HepG2 (cell line): ENCODE data around the gene ACTG2.

ENCODE experiments used
- RFX5 ChIP-seq: IDR thresholded peaks from 2 replicates; pipeline ENCODE4 v1.6.1; 2011; ENCODE audit warnings: low read depth, low read length, improper control_type of control experiment
- ZBTB7A ChIP-seq: sonication (generic); formaldehyde crosslinking; IDR thresholded peaks from 2 replicates; pipeline ENCODE4 v1.8.0; 2022; ENCODE audit warnings: mild to moderate bottlenecking, missing genetic modification reagents
- ZKSCAN8 ChIP-seq: IDR thresholded peaks from 2 replicates; pipeline ENCODE4 v1.6.1; 2016; ENCODE audit warnings: borderline replicate concordance, missing genetic modification reagents, missing compliant biosample characterization
- ZNF326 ChIP-seq: sonication (generic); formaldehyde crosslinking; IDR thresholded peaks from 2 replicates; pipeline ENCODE4 v1.4.0; 2020; ENCODE audit warnings: missing genetic modification reagents, borderline replicate concordance
- ZNF761 ChIP-seq: sonication (generic); formaldehyde crosslinking; conservative IDR thresholded peaks from 2 replicates; pipeline ENCODE4 v1.4.0; 2020; ENCODE audit warnings: mild to moderate bottlenecking, missing genetic modification reagents
- TF ChIP-seq, protein P1 (sequence below): sonication (generic); formaldehyde crosslinking; IDR thresholded peaks from 2 replicates; pipeline ENCODE4 v1.4.0; 2020; ENCODE audit warnings: missing genetic modification reagents

DNA sequence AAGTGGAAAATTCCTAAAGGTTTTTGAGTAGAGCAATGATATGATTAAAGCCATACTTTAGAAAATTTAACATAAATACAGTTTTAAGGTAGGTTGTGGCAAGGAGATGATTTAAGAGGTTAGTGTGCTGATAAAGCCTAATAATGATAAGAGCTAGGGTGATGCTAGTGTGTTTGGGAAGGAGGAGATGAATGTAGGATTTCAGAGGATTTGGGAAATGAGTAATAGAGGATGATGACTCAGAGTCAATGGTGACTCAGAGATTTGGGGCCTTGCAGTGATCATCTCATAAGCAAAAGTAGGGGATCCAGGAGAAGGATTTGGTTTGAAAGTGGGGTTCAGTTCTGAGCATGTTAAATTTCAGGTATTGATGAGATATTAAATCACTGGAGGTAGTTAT is 40.8 kb upstream of the ACTG2 start:
- TF ChIP-seq ZBTB7A (CRISPR knock-in tag): no peak
- TF ChIP-seq ZKSCAN8 (CRISPR knock-in tag): no peak
- TF ChIP-seq RFX5: no peak
- no peak for TF ChIP-seq ZNF326 (CRISPR knock-in tag)
- TF ChIP-seq, protein P1, sequence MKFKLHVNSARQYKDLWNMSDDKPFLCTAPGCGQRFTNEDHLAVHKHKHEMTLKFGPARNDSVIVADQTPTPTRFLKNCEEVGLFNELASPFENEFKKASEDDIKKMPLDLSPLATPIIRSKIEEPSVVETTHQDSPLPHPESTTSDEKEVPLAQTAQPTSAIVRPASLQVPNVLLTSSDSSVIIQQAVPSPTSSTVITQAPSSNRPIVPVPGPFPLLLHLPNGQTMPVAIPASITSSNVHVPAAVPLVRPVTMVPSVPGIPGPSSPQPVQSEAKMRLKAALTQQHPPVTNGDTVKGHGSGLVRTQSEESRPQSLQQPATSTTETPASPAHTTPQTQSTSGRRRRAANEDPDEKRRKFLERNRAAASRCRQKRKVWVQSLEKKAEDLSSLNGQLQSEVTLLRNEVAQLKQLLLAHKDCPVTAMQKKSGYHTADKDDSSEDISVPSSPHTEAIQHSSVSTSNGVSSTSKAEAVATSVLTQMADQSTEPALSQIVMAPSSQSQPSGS: no peak
- TF ChIP-seq ZNF761: no peak
